GM21390 (cell line): Measurements from ENCODE around the gene KLHL1.
A peak's percentile ranks its signal among the peaks of the same experiment; 100 is the strongest.

Experiments used
- ATAC-seq: cut with Tn5 transposase; IDR thresholded peaks from one replicate; pipeline ENCODE4 v1.9.1; 2021; ENCODE audit not compliant: unreplicated experiment

The KLHL1 gene

GRCh38 chr13:70022646-70023045 lies 85.6 kb downstream of the KLHL1 start:
- ATAC-seq: no peak

GRCh38 chr13:70016116-70016515 lies 92.1 kb downstream of the KLHL1 start:
- ATAC-seq: no peak

- ATAC-seq: no peak
Measured at GRCh38 chr13:70014337-70014736, 93.9 kb downstream of the KLHL1 start.

- ATAC-seq: no peak
Measured at GRCh38 chr13:69999875-70000274, 108.4 kb downstream of the KLHL1 start.

- no peak for ATAC-seq
Measured at GRCh38 chr13:69997061-69997460, 111.2 kb downstream of the KLHL1 start.

GRCh38 chr13:69980799-69981198 lies 127.5 kb downstream of the KLHL1 start:
- ATAC-seq: peak; percentile 71

GRCh38 chr13:69975496-69975895 lies 132.8 kb downstream of the KLHL1 start:
- no peak for ATAC-seq

GRCh38 chr13:69970520-69970919 lies 137.7 kb downstream of the KLHL1 start:
- ATAC-seq: no peak

GRCh38 chr13:69959046-69959445 lies 149.2 kb downstream of the KLHL1 start:
- ATAC-seq: no peak

GRCh38 chr13:69956839-69957238 lies 151.4 kb downstream of the KLHL1 start:
- ATAC-seq: no peak

GRCh38 chr13:69956349-69956748 lies 151.9 kb downstream of the KLHL1 start:
- no peak for ATAC-seq

- no peak for ATAC-seq
Measured at GRCh38 chr13:69955271-69955670, 153.0 kb downstream of the KLHL1 start.

- no peak for ATAC-seq
Measured at GRCh38 chr13:69951412-69951811, 156.8 kb downstream of the KLHL1 start.

GRCh38 chr13:69950160-69950559 lies 158.1 kb downstream of the KLHL1 start:
- no peak for ATAC-seq

- peak; percentile 98 for ATAC-seq
Measured at GRCh38 chr13:69948016-69948415, 160.2 kb downstream of the KLHL1 start.

GRCh38 chr13:69947582-69947981 lies 160.7 kb downstream of the KLHL1 start:
- peak; percentile 14 for ATAC-seq

- ATAC-seq: no peak
Measured at GRCh38 chr13:69946511-69946910, 161.7 kb downstream of the KLHL1 start.

- peak; percentile 92 for ATAC-seq
Measured at GRCh38 chr13:69935043-69935442, 173.2 kb downstream of the KLHL1 start.

GRCh38 chr13:69928262-69928661 lies 180.0 kb downstream of the KLHL1 start:
- no peak for ATAC-seq

- ATAC-seq: no peak
Measured at GRCh38 chr13:69921156-69921555, 187.1 kb downstream of the KLHL1 start.

- ATAC-seq: no peak
Measured at GRCh38 chr13:69912630-69913029, 195.6 kb downstream of the KLHL1 start.

- no peak for ATAC-seq
Measured at GRCh38 chr13:69910800-69911199, 197.5 kb downstream of the KLHL1 start.

- ATAC-seq: no peak
Measured at GRCh38 chr13:69904784-69905183, 203.5 kb downstream of the KLHL1 start.

- no peak for ATAC-seq
Measured at GRCh38 chr13:69903081-69903480, 205.2 kb downstream of the KLHL1 start.
